ENCODE data around the gene TBCK. TPM values are rescaled to one million over a fixed set of nuclear protein-coding genes. Genes with fewer than 3 reads are reported as not detected.

The TBCK gene
- total RNA-seq, 1 experiment from 2014 or later = 28.6 TPM

DNA sequence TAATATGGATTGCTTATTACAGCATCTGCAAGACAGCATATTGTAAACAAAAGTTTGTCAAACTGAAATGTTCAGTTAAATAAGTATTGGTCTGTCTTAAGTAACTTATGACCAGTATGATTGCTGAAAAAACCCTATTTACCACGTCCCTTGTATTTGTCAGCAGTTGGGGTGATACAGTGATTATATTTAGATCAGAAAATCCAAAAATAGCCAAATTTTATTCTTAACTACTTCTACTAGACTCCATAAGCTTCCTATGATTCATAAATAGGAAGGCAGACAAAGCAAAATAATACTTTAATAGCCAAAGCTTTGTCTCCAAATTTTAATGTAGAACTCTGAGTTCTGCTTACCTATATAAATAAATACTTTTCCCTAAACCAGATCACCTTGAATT, 45.3 kb downstream of the TBCK start (continued):
- TF ChIP-seq ZNF219 (CRISPR knock-in tag; IDR thresholded peaks at IDR 0.05; ENCODE audit: borderline replicate concordance) (no peak), GABPB1 (CRISPR knock-in tag; IDR thresholded peaks at IDR 0.05) (no peak), PRDM15 (CRISPR knock-in tag; IDR thresholded peaks at IDR 0.05) (no peak)

DNA sequence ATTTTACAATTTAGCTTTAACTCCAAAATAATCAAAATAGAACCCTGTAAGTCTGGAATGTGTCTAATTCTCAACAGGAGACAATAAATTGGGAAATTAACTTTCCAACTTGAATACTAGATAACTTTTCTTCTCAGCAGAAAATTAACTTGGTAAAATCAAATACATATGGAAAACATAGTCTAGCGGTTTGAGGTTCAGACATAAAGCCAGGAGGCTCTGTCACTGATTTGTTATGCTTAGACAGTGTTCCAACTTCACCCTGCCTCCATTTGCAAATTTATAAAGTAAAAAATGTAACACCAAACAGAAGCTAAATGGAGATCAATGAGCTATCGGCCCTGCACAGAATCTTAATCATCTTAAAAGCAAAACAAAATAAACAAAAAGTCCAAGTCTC, 46.3 kb downstream of the TBCK start:
- Mint-ChIP-seq H3K27me3 (ENCODE audit: low read depth) (no peaks in the 10 kb centered on the region), H3K4me3 (no peak overlapping the region), H3K27ac (no peak overlapping the region), H3K9me3 (peaks cover 9% of the 10 kb centered on the region), H3K36me3 (peaks cover 11% of the 10 kb centered on the region), H3K4me1 (peaks cover 15% of the 10 kb centered on the region)
- TF ChIP-seq TEAD4 (CRISPR knock-in tag; IDR thresholded peaks at IDR 0.05) (no peak), ATF6 (CRISPR knock-in tag; IDR thresholded peaks at IDR 0.05) (no peak), USF2 (CRISPR knock-in tag; IDR thresholded peaks at IDR 0.05) (no peak), NFATC4 (CRISPR knock-in tag; IDR thresholded peaks at IDR 0.05) (no peak), E2F1 (CRISPR knock-in tag; IDR thresholded peaks at IDR 0.05) (no peak), ZNF219 (CRISPR knock-in tag; IDR thresholded peaks at IDR 0.05; ENCODE audit: borderline replicate concordance) (no peak), MXD4 (CRISPR knock-in tag; IDR thresholded peaks at IDR 0.05; ENCODE audit: borderline replicate concordance) (no peak), GABPB1 (CRISPR knock-in tag; IDR thresholded peaks at IDR 0.05) (no peak), ELF4 (CRISPR knock-in tag; IDR thresholded peaks at IDR 0.05; ENCODE audit: low read depth) (no peak), NR2C2 (CRISPR knock-in tag; IDR thresholded peaks at IDR 0.05) (no peak)
- TF ChIP-seq, protein P1, sequence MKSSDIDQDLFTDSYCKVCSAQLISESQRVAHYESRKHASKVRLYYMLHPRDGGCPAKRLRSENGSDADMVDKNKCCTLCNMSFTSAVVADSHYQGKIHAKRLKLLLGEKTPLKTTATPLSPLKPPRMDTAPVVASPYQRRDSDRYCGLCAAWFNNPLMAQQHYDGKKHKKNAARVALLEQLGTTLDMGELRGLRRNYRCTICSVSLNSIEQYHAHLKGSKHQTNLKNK (CRISPR knock-in tag; IDR thresholded peaks at IDR 0.05) = no peak
- TF ChIP-seq, protein P2, sequence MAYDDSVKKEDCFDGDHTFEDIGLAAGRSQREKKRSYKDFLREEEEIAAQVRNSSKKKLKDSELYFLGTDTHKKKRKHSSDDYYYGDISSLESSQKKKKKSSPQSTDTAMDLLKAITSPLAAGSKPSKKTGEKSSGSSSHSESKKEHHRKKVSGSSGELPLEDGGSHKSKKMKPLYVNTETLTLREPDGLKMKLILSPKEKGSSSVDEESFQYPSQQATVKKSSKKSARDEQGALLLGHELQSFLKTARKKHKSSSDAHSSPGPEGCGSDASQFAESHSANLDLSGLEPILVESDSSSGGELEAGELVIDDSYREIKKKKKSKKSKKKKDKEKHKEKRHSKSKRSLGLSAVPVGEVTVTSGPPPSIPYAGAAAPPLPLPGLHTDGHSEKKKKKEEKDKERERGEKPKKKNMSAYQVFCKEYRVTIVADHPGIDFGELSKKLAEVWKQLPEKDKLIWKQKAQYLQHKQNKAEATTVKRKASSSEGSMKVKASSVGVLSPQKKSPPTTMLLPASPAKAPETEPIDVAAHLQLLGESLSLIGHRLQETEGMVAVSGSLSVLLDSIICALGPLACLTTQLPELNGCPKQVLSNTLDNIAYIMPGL (CRISPR knock-in tag; IDR thresholded peaks at IDR 0.05) = no peak
- TF ChIP-seq, protein P3, sequence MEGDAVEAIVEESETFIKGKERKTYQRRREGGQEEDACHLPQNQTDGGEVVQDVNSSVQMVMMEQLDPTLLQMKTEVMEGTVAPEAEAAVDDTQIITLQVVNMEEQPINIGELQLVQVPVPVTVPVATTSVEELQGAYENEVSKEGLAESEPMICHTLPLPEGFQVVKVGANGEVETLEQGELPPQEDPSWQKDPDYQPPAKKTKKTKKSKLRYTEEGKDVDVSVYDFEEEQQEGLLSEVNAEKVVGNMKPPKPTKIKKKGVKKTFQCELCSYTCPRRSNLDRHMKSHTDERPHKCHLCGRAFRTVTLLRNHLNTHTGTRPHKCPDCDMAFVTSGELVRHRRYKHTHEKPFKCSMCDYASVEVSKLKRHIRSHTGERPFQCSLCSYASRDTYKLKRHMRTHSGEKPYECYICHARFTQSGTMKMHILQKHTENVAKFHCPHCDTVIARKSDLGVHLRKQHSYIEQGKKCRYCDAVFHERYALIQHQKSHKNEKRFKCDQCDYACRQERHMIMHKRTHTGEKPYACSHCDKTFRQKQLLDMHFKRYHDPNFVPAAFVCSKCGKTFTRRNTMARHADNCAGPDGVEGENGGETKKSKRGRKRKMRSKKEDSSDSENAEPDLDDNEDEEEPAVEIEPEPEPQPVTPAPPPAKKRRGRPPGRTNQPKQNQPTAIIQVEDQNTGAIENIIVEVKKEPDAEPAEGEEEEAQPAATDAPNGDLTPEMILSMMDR (IDR thresholded peaks at IDR 0.05) = no peak
- DNase-seq (ENCODE audit: low spot score) (no peak), ATAC-seq (no peak)
- CTCF ChIA-PET = no interaction called here
- POLR2A ChIA-PET = no interaction called here

Data from WTC11 (cell line).